GM18517 (cell line): ENCODE measurements around the gene NTN5.
"Not testable (repeated sequence)": the region's sequence is repeated elsewhere in the genome, so short reads cannot be mapped to it uniquely, and the experiment has no call there.

Experiments used
- ATAC-seq: cut with Tn5 transposase; IDR thresholded peaks from one replicate; pipeline ENCODE4 v1.9.1; 2021; ENCODE audit warnings: mild to moderate bottlenecking, moderate library complexity; ENCODE audit not compliant: unreplicated experiment

The NTN5 gene

DNA sequence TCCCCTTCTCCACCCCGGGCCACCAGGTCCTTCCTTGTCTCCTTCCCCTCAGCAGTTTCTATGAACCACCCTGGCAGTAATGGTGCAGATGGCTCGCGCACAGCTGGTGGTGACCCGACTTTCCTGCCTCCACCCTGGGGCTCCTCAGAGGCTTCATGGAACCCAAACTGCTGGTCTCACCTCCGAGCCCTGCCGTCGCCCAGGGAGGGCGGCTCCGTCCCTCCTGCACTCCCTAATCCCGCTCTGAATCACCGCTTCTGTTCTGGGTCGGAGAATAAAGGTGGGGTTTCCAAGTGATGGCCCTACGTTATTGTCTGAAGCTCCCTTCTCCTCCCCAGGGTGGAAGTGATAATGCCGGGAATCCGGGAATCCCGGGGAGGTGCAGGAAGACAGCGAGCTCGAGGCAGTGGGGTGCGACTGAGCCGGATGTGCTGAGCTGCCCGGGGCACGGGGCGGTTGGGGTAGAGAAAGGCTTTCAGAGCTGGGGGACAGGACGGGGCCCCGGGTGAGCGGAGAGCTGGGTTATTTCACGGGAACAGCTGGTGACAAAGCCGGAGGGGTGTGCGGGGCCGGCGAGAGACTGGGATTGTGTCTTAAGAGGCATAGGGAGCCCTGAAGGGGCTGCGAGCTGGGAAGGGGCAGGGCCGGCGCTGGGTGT, 23.7 kb upstream of the NTN5 start:
- ATAC-seq, result no peak

DNA sequence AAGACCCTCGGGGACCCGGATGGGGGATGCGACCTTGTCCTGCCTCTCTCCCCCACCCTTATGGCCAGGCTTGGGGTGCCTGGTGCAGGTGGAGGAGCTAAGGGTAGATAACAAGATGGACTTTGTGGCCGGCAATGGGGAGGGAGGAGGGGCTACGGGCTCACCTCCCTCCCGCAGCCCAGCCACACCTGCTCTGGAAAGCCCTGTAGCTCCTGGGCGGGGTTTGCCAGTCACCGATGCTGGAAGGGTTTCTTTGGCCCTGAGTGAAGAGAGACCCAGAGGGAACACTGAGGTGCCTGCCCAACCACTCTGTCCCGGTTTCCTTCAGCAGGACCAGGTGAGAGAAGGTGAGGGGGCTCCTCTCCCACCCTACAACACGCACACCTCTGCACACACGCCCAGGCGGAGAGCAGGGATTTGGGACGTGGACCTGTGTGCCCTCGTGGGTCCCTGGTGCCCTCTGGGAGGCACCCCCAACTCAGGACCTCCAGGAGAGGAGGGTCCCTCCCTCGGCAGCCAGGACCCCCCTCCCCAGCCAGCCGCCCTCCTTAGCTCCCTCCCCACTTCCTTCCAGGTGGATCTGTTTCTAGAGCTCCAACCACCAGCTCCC, 23.0 kb upstream of the NTN5 start, which contains the start of gene FUT2:
TSS of gene FUT2 (plus strand) at position 229 of the 610 bp plus-strand sequence. CDS start 6,986 bp downstream, outside the sequence.
- ATAC-seq, result no peak

DNA sequence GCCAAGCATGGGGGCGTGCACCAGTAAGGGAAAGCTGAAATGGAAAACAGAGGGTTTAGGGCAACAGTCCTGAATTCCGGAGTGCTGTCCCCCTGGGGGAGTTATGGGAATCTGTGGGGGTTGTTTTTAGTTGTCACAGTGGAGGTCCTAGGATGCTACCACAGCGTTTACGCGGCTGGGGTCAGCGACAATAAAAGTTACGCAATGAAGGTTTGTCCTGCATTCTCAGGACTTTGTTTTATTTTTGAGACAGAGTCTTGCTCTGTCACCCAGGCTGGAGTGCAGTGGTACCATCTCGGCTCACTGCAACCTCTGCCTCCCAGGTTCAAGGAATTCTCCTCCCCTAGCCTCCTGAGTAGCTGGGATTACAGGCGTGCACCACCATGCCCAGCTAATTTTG, 20.8 kb upstream of the NTN5 start:
- ATAC-seq, result not testable (repeated sequence)

DNA sequence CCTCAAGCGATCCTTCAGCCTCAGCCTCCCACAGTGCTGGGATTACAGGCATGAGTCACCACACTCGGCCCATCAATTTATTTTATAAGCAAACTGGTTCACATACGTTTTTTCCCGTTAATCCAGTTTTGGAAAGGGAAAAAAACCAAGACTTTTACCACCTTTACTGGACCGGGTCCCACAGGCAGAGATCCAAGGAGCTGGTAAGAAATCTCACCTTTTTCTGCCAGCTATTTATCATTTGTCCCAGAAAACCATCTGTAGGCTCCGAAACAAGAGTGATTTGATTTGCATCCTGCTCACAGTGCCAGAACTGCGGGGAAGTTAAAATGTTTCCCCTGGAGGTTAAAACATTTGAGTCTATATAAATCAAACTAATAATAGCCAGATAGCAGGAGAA, 16.6 kb upstream of the NTN5 start:
- no peak for ATAC-seq

DNA sequence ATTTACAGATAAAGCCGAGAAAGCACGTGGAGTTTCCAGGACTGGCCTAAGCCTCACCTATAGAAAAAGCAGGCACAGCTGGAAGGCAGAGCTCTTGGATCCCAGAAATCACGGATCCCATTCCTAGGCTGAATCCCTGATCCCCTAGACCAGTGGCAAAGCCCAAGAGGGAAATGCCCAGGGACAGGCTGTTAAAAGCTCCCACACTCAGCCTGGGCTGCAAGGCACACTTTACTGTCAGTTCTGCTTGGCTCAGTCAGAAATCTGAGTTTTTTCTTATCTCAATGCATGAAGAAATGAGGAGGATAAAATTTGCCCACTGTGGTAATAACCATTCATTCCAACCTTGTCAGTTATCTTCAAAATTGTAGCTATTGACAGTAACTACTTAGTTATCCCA, 15.0 kb upstream of the NTN5 start:
- no peak for ATAC-seq

DNA sequence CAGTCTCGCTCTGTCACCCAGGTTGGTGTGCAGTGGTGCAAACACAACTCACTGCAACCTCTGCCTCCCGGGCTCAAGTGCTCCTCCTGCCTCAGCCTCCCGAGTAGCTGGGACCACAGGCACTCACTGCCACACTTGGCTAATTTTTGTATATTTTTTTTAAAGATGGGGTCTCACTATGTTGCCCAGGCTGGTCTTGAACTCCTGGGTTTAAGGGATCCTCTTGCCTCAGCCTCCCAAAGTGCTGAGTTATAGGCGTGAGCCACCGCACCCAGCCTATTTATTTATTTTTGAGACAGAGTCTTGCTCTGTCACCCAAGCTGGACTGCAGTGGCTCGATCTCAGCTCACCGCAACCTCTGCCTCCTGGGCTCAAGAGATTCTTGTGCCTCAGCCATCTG, 13.8 kb upstream of the NTN5 start:
- not testable (repeated sequence) for ATAC-seq

DNA sequence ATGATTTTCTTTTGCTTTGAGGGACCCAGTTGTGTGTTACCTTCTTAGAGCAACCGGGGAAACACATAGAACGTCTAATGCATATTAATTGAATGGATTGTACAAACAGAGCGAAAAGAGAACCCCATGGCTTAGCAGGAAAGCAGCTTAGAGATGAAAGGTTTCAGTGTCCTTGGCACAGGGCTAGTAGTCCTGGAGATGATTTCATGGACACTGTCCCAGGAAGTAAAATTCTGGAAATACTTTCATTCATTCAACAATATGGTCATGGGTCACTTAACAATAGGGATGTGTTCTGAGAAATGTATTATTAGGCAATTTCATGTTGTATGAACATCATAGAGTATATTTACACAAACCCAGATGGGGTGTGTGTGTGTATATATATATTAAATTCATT, 13.3 kb upstream of the NTN5 start:
- no peak for ATAC-seq

DNA sequence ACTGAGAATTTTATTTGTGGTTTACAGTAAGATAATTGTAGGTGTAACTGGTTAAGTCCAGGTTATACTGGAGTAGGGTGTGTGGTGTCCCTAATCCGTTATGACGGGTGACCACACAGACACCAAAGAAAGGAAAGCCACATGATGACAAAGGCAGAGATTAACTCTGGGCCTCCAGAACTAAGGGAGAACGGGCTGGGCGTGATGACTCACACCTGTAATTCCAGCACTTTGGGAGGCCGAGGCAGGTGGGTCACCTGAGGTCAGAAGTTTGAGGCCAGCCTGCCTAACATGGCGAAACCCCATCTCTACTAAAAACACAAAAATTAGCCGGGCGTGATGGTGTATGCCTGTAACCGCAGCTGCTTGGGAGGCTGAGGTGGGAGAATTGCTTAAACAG, 12.8 kb upstream of the NTN5 start:
- no peak for ATAC-seq

DNA sequence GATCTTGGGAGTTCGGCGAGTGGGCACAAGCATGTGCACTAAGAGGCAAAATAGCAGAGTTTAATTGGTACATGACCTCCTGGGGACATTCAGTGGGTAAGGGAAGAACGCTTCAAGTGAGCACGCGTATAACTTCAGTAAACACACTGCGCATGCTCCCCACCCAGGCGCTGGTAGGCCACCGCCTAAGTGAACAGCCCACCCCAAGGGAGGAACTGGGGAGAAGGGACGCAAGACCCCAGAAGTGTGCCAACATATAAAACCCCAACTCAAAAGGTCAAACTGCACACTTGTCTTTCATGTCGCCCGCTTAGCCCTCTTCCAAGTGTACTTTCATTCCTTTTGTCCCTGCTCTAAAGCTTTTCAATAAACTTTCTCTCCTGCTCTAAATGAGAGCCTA, 10.5 kb upstream of the NTN5 start:
- ATAC-seq, result no peak

DNA sequence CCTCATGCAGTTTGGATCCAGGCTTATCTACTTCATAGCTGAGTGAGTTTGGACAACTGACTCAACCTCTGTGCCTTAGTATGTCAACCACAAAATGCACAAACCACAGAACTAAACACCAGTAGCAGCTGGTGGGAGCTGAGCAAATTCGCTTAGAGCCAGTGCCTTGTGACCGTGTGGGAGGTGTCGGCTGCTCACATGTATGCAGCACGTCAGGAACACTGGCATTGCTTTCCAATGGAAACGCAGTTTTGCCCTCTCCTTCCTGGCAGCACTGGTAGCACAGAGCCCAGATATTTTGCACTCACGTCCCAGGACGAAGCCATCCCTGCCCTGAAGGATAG, 8.3 kb upstream of the NTN5 start:
- ATAC-seq, result no peak

DNA sequence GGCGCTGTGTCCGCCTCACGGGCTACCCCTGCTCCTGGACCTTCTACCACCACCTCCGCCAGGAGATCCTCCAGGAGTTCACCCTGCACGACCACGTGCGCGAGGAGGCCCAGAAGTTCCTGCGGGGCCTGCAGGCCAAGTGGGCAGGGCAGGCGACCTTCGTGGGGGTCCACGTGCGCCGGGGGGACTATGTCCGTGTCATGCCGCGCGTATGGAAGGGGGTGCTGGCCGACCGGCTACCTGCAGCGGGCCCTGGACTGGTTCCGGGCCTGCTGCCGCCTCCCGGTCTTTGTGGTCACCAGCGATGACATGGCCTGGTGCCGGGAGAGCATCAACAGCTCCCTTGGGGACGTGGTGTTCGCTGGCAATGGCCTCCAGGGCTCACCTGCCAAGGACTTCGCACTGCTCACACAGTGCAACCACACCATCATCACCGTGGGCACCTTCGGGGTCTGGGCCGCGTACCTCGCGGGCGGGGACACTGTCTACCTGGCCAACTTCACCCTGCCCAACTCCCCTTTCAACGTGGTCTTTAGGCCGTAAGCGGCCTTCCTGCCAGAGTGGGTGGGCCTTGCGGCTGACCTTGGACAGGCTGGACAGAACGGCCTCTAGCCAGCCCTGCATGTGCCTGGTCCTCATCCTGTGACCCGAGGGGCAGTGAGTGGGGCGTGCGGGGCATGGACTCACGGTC, 7.8 kb upstream of the NTN5 start:
- ATAC-seq, result no peak

DNA sequence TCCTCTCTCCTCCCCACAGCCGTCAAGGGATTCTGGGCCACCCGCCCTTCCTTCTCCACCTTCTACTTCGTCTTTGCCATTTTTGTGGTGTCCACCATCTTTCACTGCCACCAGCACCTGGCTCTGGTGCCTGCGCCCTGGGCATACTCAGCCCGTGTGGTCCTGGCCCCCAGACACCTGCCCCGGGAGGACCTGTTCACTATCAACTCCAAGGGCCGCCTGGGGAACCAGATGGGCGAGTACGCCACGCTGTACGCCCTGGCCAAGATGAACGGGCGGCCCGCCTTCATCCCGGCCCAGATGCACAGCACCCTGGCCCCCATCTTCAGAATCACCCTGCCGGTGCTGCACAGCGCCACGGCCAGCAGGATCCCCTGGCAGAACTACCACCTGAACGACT, 7.2 kb upstream of the NTN5 start:
- ATAC-seq, result not testable (repeated sequence)

DNA sequence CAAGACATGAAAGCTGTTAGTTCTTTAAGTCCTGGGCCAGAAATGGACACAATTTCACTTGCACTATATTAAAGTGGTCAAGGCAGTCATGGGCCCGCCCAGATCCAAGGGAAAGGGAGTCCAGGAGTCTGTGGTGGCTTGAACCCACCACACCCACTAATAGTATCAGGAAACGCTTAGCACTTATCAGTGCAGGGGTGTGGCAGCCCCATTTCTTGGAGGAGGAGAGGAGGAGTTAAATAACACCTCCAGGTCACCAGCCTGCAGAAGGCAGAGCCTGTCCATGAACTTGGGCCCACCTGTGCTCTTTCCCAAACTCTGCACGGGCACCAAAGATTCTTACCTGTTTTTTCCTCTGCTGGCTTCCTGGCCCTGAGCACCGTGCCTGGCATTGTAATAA, 5.4 kb upstream of the NTN5 start:
- ATAC-seq, result no peak

DNA sequence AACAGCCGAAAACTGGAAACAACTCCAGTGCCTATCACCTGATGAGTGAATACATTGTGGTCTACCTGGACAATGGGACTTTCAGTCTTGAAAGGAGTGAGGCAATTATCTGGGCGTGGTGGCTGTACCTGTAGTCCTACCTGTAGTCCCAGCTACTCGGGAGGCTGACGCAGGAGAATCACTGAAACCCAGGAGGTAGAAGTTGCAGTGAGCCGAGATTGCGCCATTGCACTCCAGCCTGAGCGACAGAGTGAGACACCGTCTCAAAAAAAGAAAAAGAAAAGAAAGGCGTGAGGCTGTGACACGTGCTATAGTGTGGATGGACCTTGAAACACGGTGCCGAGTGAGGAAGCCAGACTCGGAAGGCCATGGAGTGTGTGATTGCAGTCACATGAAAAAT, 4.1 kb upstream of the NTN5 start:
- no peak for ATAC-seq

DNA sequence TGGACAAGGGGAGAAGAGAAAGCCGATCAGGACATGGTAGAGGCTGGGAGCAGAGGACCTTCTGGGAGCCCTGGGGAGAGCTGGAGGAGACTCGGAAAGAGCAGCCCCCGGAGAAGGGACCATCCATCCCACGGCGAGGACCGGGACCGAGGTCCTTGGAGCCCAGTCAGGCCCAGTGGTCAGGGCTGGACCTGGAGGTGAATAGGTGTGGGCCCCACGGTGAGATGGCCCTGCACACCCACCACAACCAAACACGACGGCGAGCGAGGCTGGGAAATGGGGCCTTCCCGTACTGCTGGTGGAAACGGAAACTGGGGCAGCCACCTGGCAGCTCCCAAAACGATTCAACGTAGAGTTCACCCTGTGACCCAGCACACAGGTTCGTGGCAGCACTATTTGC, 3.7 kb upstream of the NTN5 start:
- no peak for ATAC-seq

DNA sequence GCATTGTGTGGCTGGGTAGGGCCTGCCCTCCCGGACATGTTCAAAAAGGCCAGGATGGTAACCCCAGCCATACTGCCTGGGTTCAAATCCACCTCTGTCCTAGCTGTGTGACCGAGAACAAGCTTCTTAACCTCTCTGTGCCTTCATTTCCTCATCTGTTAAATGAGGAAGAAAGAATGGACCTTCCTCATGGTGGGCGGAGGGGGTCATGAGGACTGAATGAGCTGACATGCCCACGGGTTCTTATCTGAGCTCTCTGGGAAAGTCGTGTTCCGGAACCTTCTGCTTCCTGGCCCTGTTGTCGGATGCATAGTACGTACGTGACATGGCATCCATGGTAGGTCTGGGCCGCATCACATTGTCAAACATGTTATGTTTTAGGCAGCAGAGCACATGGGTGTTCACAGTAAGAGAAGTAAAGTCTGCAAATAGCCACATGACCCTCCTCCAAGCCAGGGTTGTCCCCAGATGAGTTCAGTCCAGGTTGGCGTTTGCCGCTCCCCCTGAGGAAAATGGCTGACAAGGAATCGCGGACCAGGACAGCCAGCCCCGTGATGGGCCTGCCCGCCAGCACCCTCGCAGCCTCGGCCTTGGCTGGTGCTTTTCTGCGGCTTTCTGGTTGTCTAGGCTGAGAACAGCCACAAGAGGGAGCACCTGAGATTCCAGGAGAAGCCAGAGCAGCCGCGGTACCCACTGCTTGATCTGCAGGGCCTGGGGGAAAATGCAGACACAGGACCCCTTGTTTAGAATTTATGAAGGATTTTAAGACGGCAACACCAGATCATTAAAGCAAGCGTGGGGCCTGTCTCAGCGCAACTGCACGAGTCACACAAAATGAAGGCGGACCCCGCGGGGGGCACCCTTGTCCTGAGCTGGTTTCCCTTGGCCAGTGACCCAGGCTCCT, 2.4 kb upstream of the NTN5 start:
- ATAC-seq, result no peak

DNA sequence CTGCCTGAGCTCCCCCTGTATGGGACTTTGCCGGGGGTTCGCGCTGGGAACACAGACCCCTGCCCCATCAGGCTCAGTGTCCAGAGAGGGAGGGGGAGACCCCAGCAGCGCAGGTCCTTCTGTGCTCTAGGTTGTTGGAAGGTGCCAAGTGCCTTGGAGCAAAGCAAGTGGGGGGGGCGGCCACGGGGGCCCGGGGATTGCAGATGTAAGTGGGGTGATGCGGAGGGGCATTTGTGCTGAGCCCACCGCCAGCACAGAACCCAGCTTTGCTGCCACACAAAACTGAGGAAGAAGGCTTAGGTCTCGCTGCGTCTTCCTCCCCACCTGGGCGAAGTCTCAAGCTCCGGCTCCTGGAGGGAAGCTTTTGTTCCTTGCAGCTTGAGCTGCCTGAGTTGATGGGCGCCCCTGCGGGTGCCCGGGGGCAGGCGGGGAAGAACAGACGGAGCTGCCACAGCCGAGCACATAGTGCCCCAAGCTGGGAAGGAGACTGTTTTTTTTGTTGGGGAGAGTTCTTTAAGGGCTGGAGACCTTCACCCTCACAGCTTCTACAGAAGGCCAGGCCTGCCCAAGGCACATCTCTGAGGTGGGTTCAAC, 1.5 kb upstream of the NTN5 start:
- no peak for ATAC-seq

DNA sequence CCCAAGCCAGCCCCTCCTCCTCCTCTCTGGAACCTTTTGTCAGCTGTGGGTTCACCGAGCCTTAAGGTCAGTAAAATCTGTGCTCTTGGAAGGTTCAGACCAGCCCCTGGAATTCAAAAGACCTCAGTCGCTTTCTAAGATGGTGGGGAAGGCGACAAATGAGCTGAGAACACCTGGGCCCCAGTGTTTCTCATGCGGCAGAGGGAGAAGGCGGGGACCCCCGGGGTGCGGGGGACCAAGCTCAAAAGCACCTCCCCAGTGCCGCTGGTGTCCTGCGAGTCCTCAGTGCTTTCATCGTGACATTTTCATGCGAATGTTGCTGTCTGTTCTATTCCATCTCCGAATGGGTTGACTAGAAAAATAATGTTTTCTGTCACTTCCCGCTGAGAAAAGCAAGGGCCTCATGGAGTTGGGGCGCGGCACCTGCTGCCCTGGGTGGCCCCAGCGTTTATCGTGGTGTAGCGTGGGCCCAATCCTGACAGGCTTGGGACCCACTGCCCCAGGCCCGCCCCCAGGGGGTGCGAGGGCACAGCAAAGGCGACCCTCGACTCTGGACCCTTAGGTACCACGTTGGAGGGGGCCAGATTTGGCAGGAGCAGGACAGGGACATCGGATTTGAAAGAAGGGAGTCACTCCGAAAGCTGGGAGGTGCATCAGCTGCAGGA, 751 bp upstream of the NTN5 start:
- no peak for ATAC-seq

DNA sequence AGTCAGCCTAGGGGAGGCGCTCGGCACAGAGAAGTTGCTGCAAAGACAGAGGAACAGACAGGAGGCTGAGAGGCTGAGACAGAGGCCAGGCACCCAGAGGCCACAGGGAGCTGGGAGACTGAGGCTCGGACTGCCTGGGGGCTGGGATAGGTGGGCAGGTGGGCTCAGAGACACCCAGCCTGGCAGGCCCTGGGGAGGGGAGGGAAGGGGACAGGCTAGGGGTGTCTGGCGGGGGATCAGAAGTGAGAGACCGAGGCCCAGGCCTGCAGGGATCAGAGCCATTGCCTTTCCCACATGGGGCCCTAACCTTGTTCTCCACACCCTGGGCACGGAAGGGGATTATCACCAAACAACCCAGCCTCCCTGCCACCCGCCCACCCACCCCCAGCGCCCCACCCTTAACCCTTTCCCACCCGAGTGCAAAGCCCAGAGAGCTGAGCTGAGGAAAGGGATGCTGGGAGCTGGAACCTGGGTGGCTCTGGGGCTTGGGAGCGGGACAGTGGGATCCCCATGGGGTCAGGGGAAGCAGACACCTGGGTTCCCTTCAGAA, 1.3 kb downstream of the NTN5 start:
- no peak for ATAC-seq
